ENCODE measurements around the gene BCL2L1. TPM values are rescaled to one million over a fixed set of nuclear protein-coding genes. Genes with fewer than 3 reads are reported as not detected.
"Not testable (repeated sequence)": the region's sequence is repeated elsewhere in the genome, so short reads cannot be mapped to it uniquely, and the experiment has no call there.

BCL2L1 gene
- total and polyA plus RNA-seq, 4 experiments from 2014 or later = 20.3 to 26.1 (median 21.8) TPM

DNA sequence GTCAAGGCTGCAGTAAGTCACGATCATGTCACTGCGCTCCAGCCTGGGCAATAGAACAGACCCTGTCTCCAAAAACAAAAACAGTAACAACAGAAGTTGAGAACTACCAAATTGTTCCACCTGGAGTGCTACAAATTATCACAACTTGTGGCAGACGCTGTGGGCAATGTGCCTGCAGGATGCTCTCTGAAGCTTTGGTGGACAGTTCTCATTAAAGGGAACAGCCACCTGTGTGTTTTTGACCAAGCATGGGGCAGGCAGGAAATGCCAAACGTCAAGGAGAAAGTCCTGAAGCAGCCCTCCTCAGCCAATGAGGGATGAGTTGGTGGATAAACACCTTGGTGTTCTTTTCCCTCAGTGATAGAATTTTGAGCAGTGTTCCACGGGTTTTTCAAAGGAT is 69.1 kb downstream of the BCL2L1 start:
- intact Hi-C loops (cut with micrococcal nuclease) = no loop called here
- POLR2A ChIA-PET (ENCODE audit: partially characterized antibody) = no interaction called here
- DNase-seq = no peak

GRCh38 chr20:31652917-31653396 is 69.7 kb downstream of the BCL2L1 start:
- Histone ChIP-seq H3K27ac (ENCODE audit: low read depth, low read length) (no peak overlapping the region), H3K36me3 (ENCODE audit: insufficient read depth, low read length) (no peaks in the 10 kb centered on the region), H3K4me1 (ENCODE audit: insufficient read depth, low read length) (no peaks in the 10 kb centered on the region), H3K9me3 (ENCODE audit: control insufficient read depth in 1 of 2, low read length in 2 of 2) (no peaks in the 10 kb centered on the region), H3K4me3 (ENCODE audit: low read length in 2 of 2) (no peak overlapping the region), H3K27me3 (ENCODE audit: insufficient read depth, low read length) (no peaks in the 10 kb centered on the region)
- H3K4me3 Mint-ChIP-seq = no peak overlapping the region
- intact Hi-C loops (cut with micrococcal nuclease) = no loop called here
- CTCF ChIA-PET (ENCODE audit: partially characterized antibody) = no interaction called here
- no peak overlapping the region for H3K27ac Mint-ChIP-seq
- no peaks in the 10 kb centered on the region for H3K9me3 Mint-ChIP-seq
- no peaks in the 10 kb centered on the region for H3K4me1 Mint-ChIP-seq
- peaks cover 0 to 4% of the 10 kb centered on the region in 2 donors for H3K27me3 Mint-ChIP-seq
- POLR2A ChIA-PET (ENCODE audit: partially characterized antibody) = no interaction called here
- no peak for DNase-seq
- H3K36me3 Mint-ChIP-seq = no peaks in the 10 kb centered on the region

More for the DNA sequence above, 69.1 kb downstream of the BCL2L1 start:
- H3K27ac ChIP-seq (ENCODE audit: low read depth, low read length) = no peak overlapping the region
- no peaks in the 10 kb centered on the region for H3K36me3 ChIP-seq (ENCODE audit: insufficient read depth, low read length)
- H3K27me3 Mint-ChIP-seq = peaks cover 0 to 4% of the 10 kb centered on the region in 2 donors
- no peaks in the 10 kb centered on the region for H3K9me3 Mint-ChIP-seq
- H3K4me1 ChIP-seq (ENCODE audit: insufficient read depth, low read length) = no peaks in the 10 kb centered on the region
- no peaks in the 10 kb centered on the region for H3K9me3 ChIP-seq (ENCODE audit: control insufficient read depth in 1 of 2, low read length in 2 of 2)
- H3K4me3 Mint-ChIP-seq = no peak overlapping the region
- H3K4me1 Mint-ChIP-seq = no peaks in the 10 kb centered on the region
- no peaks in the 10 kb centered on the region for H3K27me3 ChIP-seq (ENCODE audit: insufficient read depth, low read length)
- H3K4me3 ChIP-seq (ENCODE audit: low read length in 2 of 2) = no peak overlapping the region
- no peaks in the 10 kb centered on the region for H3K36me3 Mint-ChIP-seq
- H3K27ac Mint-ChIP-seq = no peak overlapping the region
- CTCF ChIA-PET (ENCODE audit: partially characterized antibody) = no interaction called here

- intact Hi-C loops (cut with micrococcal nuclease); H3K4me3 ChIP-seq (ENCODE audit: low read length in 2 of 2); H3K4me1 Mint-ChIP-seq; DNase-seq; H3K27me3 ChIP-seq (ENCODE audit: insufficient read depth, low read length); H3K27ac ChIP-seq (ENCODE audit: low read depth, low read length); H3K9me3 Mint-ChIP-seq; H3K36me3 Mint-ChIP-seq; H3K27me3 Mint-ChIP-seq; H3K4me1 ChIP-seq (ENCODE audit: insufficient read depth, low read length); H3K27ac Mint-ChIP-seq; H3K36me3 ChIP-seq (ENCODE audit: insufficient read depth, low read length); H3K4me3 Mint-ChIP-seq; H3K9me3 ChIP-seq (ENCODE audit: control insufficient read depth in 1 of 2, low read length in 2 of 2): not testable (repeated sequence)
- ChIA-PET POLR2A (ENCODE audit: partially characterized antibody) (interaction anchor here (1.0 kb wide), 1 partner anchor 76 kb away, joined by 3 read pairs; no protein-coding TSS in a partner anchor), CTCF (ENCODE audit: partially characterized antibody) (interaction anchor here (1.8 to 2.6 kb wide), 2 partner anchors 13 to 76 kb away, joined by 8 read pairs; no protein-coding TSS in a partner anchor)
Measured at GRCh38 chr20:31648104-31648503, 74.6 kb downstream of the BCL2L1 start.

GRCh38 chr20:31644701-31645100 is 78.0 kb downstream of the BCL2L1 start:
- Mint-ChIP-seq H3K27me3 (peaks cover 3 to 6% of the 10 kb centered on the region in 2 donors), H3K4me1 (peaks cover 5 to 10% (median 6%) of the 10 kb centered on the region in 4 donors), H3K36me3 (no peaks in the 10 kb centered on the region), H3K27ac (no peak overlapping the region), H3K4me3 (no peak overlapping the region), H3K9me3 (peaks cover 0 to 2% (median 0%) of the 10 kb centered on the region in 8 donors)
- Histone ChIP-seq H3K4me1 (ENCODE audit: insufficient read depth, low read length) (no peaks in the 10 kb centered on the region), H3K27ac (ENCODE audit: low read depth, low read length) (no peak overlapping the region), H3K9me3 (ENCODE audit: control insufficient read depth in 1 of 2, low read length in 2 of 2) (no peaks in the 10 kb centered on the region), H3K27me3 (ENCODE audit: insufficient read depth, low read length) (no peaks in the 10 kb centered on the region), H3K36me3 (ENCODE audit: insufficient read depth, low read length) (no peaks in the 10 kb centered on the region), H3K4me3 (ENCODE audit: low read length in 2 of 2) (no peak overlapping the region)
- ChIA-PET POLR2A (ENCODE audit: partially characterized antibody) (interaction anchor here (0.6 kb wide), 1 partner anchor 42 kb away, joined by 3 read pairs; no protein-coding TSS in a partner anchor), CTCF (ENCODE audit: partially characterized antibody) (interaction anchor here (0.6 to 1.6 kb wide), 3 partner anchors 11 to 1876 kb away, joined by 3 to 7 read pairs (median 5); no protein-coding TSS in a partner anchor)
- intact Hi-C loops (cut with micrococcal nuclease) = no loop called here
- DNase-seq = no peak

GRCh38 chr20:31643522-31643921 is 79.1 kb downstream of the BCL2L1 start:
- Histone ChIP-seq H3K36me3 (ENCODE audit: insufficient read depth, low read length) (no peaks in the 10 kb centered on the region), H3K27ac (ENCODE audit: low read depth, low read length) (no peak overlapping the region), H3K4me3 (ENCODE audit: low read length in 2 of 2) (no peak overlapping the region), H3K9me3 (ENCODE audit: control insufficient read depth in 1 of 2, low read length in 2 of 2) (no peaks in the 10 kb centered on the region), H3K27me3 (ENCODE audit: insufficient read depth, low read length) (no peaks in the 10 kb centered on the region), H3K4me1 (ENCODE audit: insufficient read depth, low read length) (no peaks in the 10 kb centered on the region)
- Mint-ChIP-seq H3K36me3 (no peaks in the 10 kb centered on the region), H3K27me3 (peaks cover 3 to 8% of the 10 kb centered on the region in 2 donors), H3K4me1 (peaks cover 5 to 10% (median 6%) of the 10 kb centered on the region in 4 donors), H3K4me3 (no peak overlapping the region), H3K9me3 (peaks cover 0 to 2% (median 0%) of the 10 kb centered on the region in 8 donors), H3K27ac (peak overlapping the region in 1 of 7 donors; percentile 11)
- intact Hi-C loops (cut with micrococcal nuclease) = no loop called here
- CTCF ChIA-PET (ENCODE audit: partially characterized antibody) = no interaction called here
- POLR2A ChIA-PET (ENCODE audit: partially characterized antibody) = no interaction called here
- no peak for DNase-seq

- no peak overlapping the region for H3K4me3 ChIP-seq (ENCODE audit: low read length in 2 of 2)
- DNase-seq = no peak
- ChIA-PET CTCF (ENCODE audit: partially characterized antibody) (no interaction called here), POLR2A (ENCODE audit: partially characterized antibody) (no interaction called here)
- intact Hi-C loops (cut with micrococcal nuclease) = no loop called here
- Mint-ChIP-seq H3K9me3 (peaks cover 0 to 2% (median 0%) of the 10 kb centered on the region in 8 donors), H3K27me3 (peaks cover 5 to 8% of the 10 kb centered on the region in 2 donors), H3K27ac (peak overlapping the region in 1 of 7 donors; percentile 60), H3K36me3 (no peaks in the 10 kb centered on the region), H3K4me3 (no peak overlapping the region), H3K4me1 (peaks cover 5 to 10% (median 6%) of the 10 kb centered on the region in 4 donors)
- no peaks in the 10 kb centered on the region for H3K4me1 ChIP-seq (ENCODE audit: insufficient read depth, low read length)
- H3K27ac ChIP-seq (ENCODE audit: low read depth, low read length) = no peak overlapping the region
- no peaks in the 10 kb centered on the region for H3K36me3 ChIP-seq (ENCODE audit: insufficient read depth, low read length)
- no peaks in the 10 kb centered on the region for H3K9me3 ChIP-seq (ENCODE audit: control insufficient read depth in 1 of 2, low read length in 2 of 2)
- H3K27me3 ChIP-seq (ENCODE audit: insufficient read depth, low read length) = no peaks in the 10 kb centered on the region
Measured at GRCh38 chr20:31642837-31643236, 79.8 kb downstream of the BCL2L1 start.

GRCh38 chr20:31641391-31641790 is 81.3 kb downstream of the BCL2L1 start:
- H3K36me3 Mint-ChIP-seq = no peaks in the 10 kb centered on the region
- peaks cover 5 to 8% of the 10 kb centered on the region in 2 donors for H3K27me3 Mint-ChIP-seq
- H3K4me1 Mint-ChIP-seq = peaks cover 5 to 10% (median 6%) of the 10 kb centered on the region in 4 donors
- DNase-seq = no peak
- H3K27ac Mint-ChIP-seq = no peak overlapping the region
- POLR2A ChIA-PET (ENCODE audit: partially characterized antibody) = no interaction called here
- H3K27me3 ChIP-seq (ENCODE audit: insufficient read depth, low read length) = no peaks in the 10 kb centered on the region
- H3K27ac ChIP-seq (ENCODE audit: low read depth, low read length) = no peak overlapping the region
- peaks cover 0 to 2% (median 0%) of the 10 kb centered on the region in 8 donors for H3K9me3 Mint-ChIP-seq
- H3K4me3 Mint-ChIP-seq = no peak overlapping the region
- no peak overlapping the region for H3K4me3 ChIP-seq (ENCODE audit: low read length in 2 of 2)
- intact Hi-C loops (cut with micrococcal nuclease) = no loop called here
- H3K36me3 ChIP-seq (ENCODE audit: insufficient read depth, low read length) = no peaks in the 10 kb centered on the region
- CTCF ChIA-PET (ENCODE audit: partially characterized antibody) = interaction anchor here (0.9 to 1.6 kb wide), 3 partner anchors 11 to 82 kb away, joined by 3 to 5 read pairs (median 5); no protein-coding TSS in a partner anchor
- no peaks in the 10 kb centered on the region for H3K9me3 ChIP-seq (ENCODE audit: control insufficient read depth in 1 of 2, low read length in 2 of 2)
- H3K4me1 ChIP-seq (ENCODE audit: insufficient read depth, low read length) = no peaks in the 10 kb centered on the region

All from CD4-positive, alpha-beta memory T cell (primary cell).